KMS-11 (cell line): ENCODE results near the gene COL4A6.

Experiments
- H2AFZ ChIP-seq: fragments of 200-600 bp; sonication (generic); 2 replicates; pipeline ENCODE4 v1.6.1; 2016; ENCODE audit warnings: antibody characterized with exemption, mixed run types, low read depth
- H3K27ac ChIP-seq: fragments of 200-600 bp; sonication (generic); 2 replicates; pipeline ENCODE4 v1.6.1; 2016; ENCODE audit warnings: mild to moderate bottlenecking, mixed run types
- H3K27me3 ChIP-seq: fragments of 200-600 bp; sonication (generic); 2 replicates; pipeline ENCODE4 v1.6.1; 2017; ENCODE audit warnings: mild to moderate bottlenecking, low read depth, mixed run types, moderate library complexity; ENCODE audit not compliant: insufficient read depth
- H3K36me3 ChIP-seq: fragments of 200-600 bp; sonication (generic); 2 replicates; pipeline ENCODE4 v1.6.1; 2017; ENCODE audit warnings: mild to moderate bottlenecking, mixed run types; ENCODE audit not compliant: insufficient read depth
- H3K4me1 ChIP-seq: fragments of 200-600 bp; sonication (generic); 2 replicates; pipeline ENCODE4 v1.6.1; 2016; ENCODE audit warnings: mild to moderate bottlenecking, low read depth, mixed run types; ENCODE audit not compliant: poor library complexity, severe bottlenecking
- H3K4me2 ChIP-seq: fragments of 200-600 bp; sonication (generic); 2 replicates; pipeline ENCODE4 v1.7.0; 2016; ENCODE audit warnings: mild to moderate bottlenecking, mixed run types
- H3K4me3 ChIP-seq: fragments of 200-600 bp; sonication (generic); IDR thresholded peaks from 2 replicates; pipeline ENCODE4 v1.6.1; 2017; ENCODE audit warnings: low read depth, low read length, mixed read lengths; ENCODE audit not compliant: insufficient read depth
- H3K79me2 ChIP-seq: fragments of 200-600 bp; sonication (generic); 2 replicates; pipeline ENCODE4 v1.6.1; 2016; ENCODE audit warnings: low read depth, mixed run types; ENCODE audit not compliant: insufficient read depth
- H3K9ac ChIP-seq: fragments of 200-600 bp; sonication (generic); 2 replicates; pipeline ENCODE4 v1.6.1; 2016; ENCODE audit warnings: mild to moderate bottlenecking, mixed run types
- H4K20me1 ChIP-seq: fragments of 200-600 bp; sonication (generic); 2 replicates; pipeline ENCODE4 v1.6.1; 2016; ENCODE audit warnings: mild to moderate bottlenecking, mixed run types; ENCODE audit not compliant: insufficient read depth
- CTCF ChIP-seq: fragments of 200-600 bp; sonication (generic); conservative IDR thresholded peaks from 2 replicates; pipeline ENCODE4 v1.6.1; 2017; ENCODE audit warnings: low read depth, mild to moderate bottlenecking, antibody characterized with exemption, low read length, moderate library complexity, mixed read lengths

COL4A6 gene

GRCh38 chrX:108437349-108438109 lies 693 bp downstream of the COL4A6 start:
- Histone ChIP-seq H3K4me1 (peaks cover 8% of the 10 kb centered on the region), H2AFZ (no peak overlapping the region), H3K27me3 (no peaks in the 10 kb centered on the region), H3K4me2 (no peak overlapping the region), H3K79me2 (no peaks in the 10 kb centered on the region), H3K4me3 (no peak overlapping the region), H4K20me1 (no peaks in the 10 kb centered on the region), H3K9ac (no peak overlapping the region), H3K36me3 (no peaks in the 10 kb centered on the region), H3K27ac (no peak overlapping the region)
- no peak for TF ChIP-seq CTCF

GRCh38 chrX:108435261-108435660 lies 3.0 kb downstream of the COL4A6 start:
- no peak for TF ChIP-seq CTCF
- Histone ChIP-seq H3K4me1 (peaks cover under 1% of the 10 kb centered on the region), H3K79me2 (no peaks in the 10 kb centered on the region), H4K20me1 (no peaks in the 10 kb centered on the region), H2AFZ (no peak overlapping the region), H3K36me3 (no peaks in the 10 kb centered on the region), H3K27me3 (no peaks in the 10 kb centered on the region), H3K4me3 (no peak overlapping the region), H3K4me2 (no peak overlapping the region), H3K9ac (no peak overlapping the region), H3K27ac (no peak overlapping the region)

- H4K20me1 ChIP-seq = no peaks in the 10 kb centered on the region
- no peaks in the 10 kb centered on the region for H3K4me1 ChIP-seq
- H2AFZ ChIP-seq = no peak overlapping the region
- no peak overlapping the region for H3K27ac ChIP-seq
- no peaks in the 10 kb centered on the region for H3K79me2 ChIP-seq
- H3K27me3 ChIP-seq = no peaks in the 10 kb centered on the region
- H3K36me3 ChIP-seq = no peaks in the 10 kb centered on the region
- no peak overlapping the region for H3K4me2 ChIP-seq
- no peak overlapping the region for H3K4me3 ChIP-seq
- TF ChIP-seq CTCF = no peak
- no peak overlapping the region for H3K9ac ChIP-seq
Measured at GRCh38 chrX:108426262-108426661, 12.0 kb downstream of the COL4A6 start.

GRCh38 chrX:108420481-108420880 lies 17.7 kb downstream of the COL4A6 start:
- no peaks in the 10 kb centered on the region for H3K4me1 ChIP-seq
- H3K27me3 ChIP-seq = no peaks in the 10 kb centered on the region
- no peak overlapping the region for H3K27ac ChIP-seq
- H3K4me2 ChIP-seq = no peak overlapping the region
- no peak overlapping the region for H3K4me3 ChIP-seq
- H3K36me3 ChIP-seq = no peaks in the 10 kb centered on the region
- no peak overlapping the region for H3K9ac ChIP-seq
- H3K79me2 ChIP-seq = no peaks in the 10 kb centered on the region
- no peak for TF ChIP-seq CTCF
- H4K20me1 ChIP-seq = no peaks in the 10 kb centered on the region
- no peak overlapping the region for H2AFZ ChIP-seq
